ENCODE results near the gene GPC3. TPM values are rescaled to one million over a fixed set of nuclear protein-coding genes. Genes with fewer than 3 reads are reported as not detected.

GPC3 gene
- total RNA-seq, 1 donor from 2014 or later, result not detected

GRCh38 chrX:133516686-133517085, 468.7 kb downstream of the GPC3 start:
- no peaks in the 10 kb centered on the region for H3K4me1 Mint-ChIP-seq
- no peaks in the 10 kb centered on the region for H3K9me3 Mint-ChIP-seq
- ATAC-seq (ENCODE audit: low read depth) (no peak), DNase-seq (no peak)
- H3K36me3 Mint-ChIP-seq (ENCODE audit: low read depth), result no peaks in the 10 kb centered on the region
- H3K27me3 Mint-ChIP-seq, result no peaks in the 10 kb centered on the region
- CTCF ChIA-PET, result no interaction called here
- POLR2A ChIA-PET, result no interaction called here
- TF ChIP-seq CTCF (IDR thresholded peaks at IDR 0.05), result no peak
- intact Hi-C loops (cut with micrococcal nuclease), result no loop called here
- no peak overlapping the region for H3K4me3 Mint-ChIP-seq
- no peak overlapping the region for H3K27ac Mint-ChIP-seq

GRCh38 chrX:133514486-133514885, 470.9 kb downstream of the GPC3 start:
- no peak for TF ChIP-seq CTCF (IDR thresholded peaks at IDR 0.05)
- Mint-ChIP-seq H3K27me3 (no peaks in the 10 kb centered on the region), H3K36me3 (ENCODE audit: low read depth) (no peaks in the 10 kb centered on the region), H3K4me3 (no peak overlapping the region), H3K4me1 (no peaks in the 10 kb centered on the region), H3K27ac (no peak overlapping the region), H3K9me3 (no peaks in the 10 kb centered on the region)
- CTCF ChIA-PET, result no interaction called here
- DNase-seq (no peak), ATAC-seq (ENCODE audit: low read depth) (no peak)
- intact Hi-C loops (cut with micrococcal nuclease), result no loop called here
- POLR2A ChIA-PET, result no interaction called here

GRCh38 chrX:133513123-133513522, 472.3 kb downstream of the GPC3 start:
- H3K4me1 Mint-ChIP-seq, result no peaks in the 10 kb centered on the region
- no peak overlapping the region for H3K4me3 Mint-ChIP-seq
- no peaks in the 10 kb centered on the region for H3K36me3 Mint-ChIP-seq (ENCODE audit: low read depth)
- H3K27ac Mint-ChIP-seq, result no peak overlapping the region
- ChIA-PET POLR2A (no interaction called here), CTCF (no interaction called here)
- no peaks in the 10 kb centered on the region for H3K9me3 Mint-ChIP-seq
- TF ChIP-seq CTCF (IDR thresholded peaks at IDR 0.05), result no peak
- no peaks in the 10 kb centered on the region for H3K27me3 Mint-ChIP-seq
- DNase-seq (no peak), ATAC-seq (ENCODE audit: low read depth) (no peak)
- intact Hi-C loops (cut with micrococcal nuclease), result no loop called here

- ChIA-PET POLR2A (no interaction called here), CTCF (no interaction called here)
- Mint-ChIP-seq H3K9me3 (no peaks in the 10 kb centered on the region), H3K4me3 (no peak overlapping the region), H3K27me3 (no peaks in the 10 kb centered on the region), H3K36me3 (ENCODE audit: low read depth) (no peaks in the 10 kb centered on the region), H3K4me1 (no peaks in the 10 kb centered on the region), H3K27ac (no peak overlapping the region)
- no peak for TF ChIP-seq CTCF (IDR thresholded peaks at IDR 0.05)
- ATAC-seq (ENCODE audit: low read depth), result no peak
- no peak for DNase-seq
- intact Hi-C loops (cut with micrococcal nuclease), result no loop called here
These were observed 474.4 kb downstream of the GPC3 start for GRCh38 chrX:133511041-133511440.

GRCh38 chrX:133497356-133497755, 488.0 kb downstream of the GPC3 start:
- DNase-seq (no peak), ATAC-seq (ENCODE audit: low read depth) (no peak)
- Mint-ChIP-seq H3K36me3 (ENCODE audit: low read depth) (no peaks in the 10 kb centered on the region), H3K9me3 (no peaks in the 10 kb centered on the region), H3K4me3 (no peak overlapping the region), H3K27me3 (no peaks in the 10 kb centered on the region), H3K27ac (no peak overlapping the region), H3K4me1 (no peaks in the 10 kb centered on the region)
- ChIA-PET POLR2A (no interaction called here), CTCF (no interaction called here)
- TF ChIP-seq CTCF (IDR thresholded peaks at IDR 0.05), result no peak
- intact Hi-C loops (cut with micrococcal nuclease), result no loop called here

Data from activated B cell treated with CpG ODN at 0.5 μM for 24 hours (primary cell).